CD14-positive monocyte (primary cell): ENCODE measurements around the gene DDAH1. TPM values are rescaled to one million over a fixed set of nuclear protein-coding genes. Genes with fewer than 3 reads are reported as not detected.

Experiments used
- DNase-seq, 3 donors: peaks; one replicate each; pipeline ENCODE4 v3.0.0-alpha.2; 2011 to 2022
- H2AFZ ChIP-seq: 2 replicates; pipeline ENCODE4 v1.6.0; 2012; ENCODE audit warnings: mild to moderate bottlenecking, low read depth, low read length, inconsistent platforms; ENCODE audit not compliant: insufficient read depth, poor library complexity, severe bottlenecking
- H3K27ac ChIP-seq, 2 donors: 1 replicate in 1 of 2; 2 replicates in 1 of 2; pipeline ENCODE4 v1.5.1; 2012 to 2013; ENCODE audit warnings: low read length in 2 of 2, control low read depth in 1 of 2, inconsistent platforms in 1 of 2, low read depth in 1 of 2, mild to moderate bottlenecking in 1 of 2
- H3K27me3 ChIP-seq, 2 donors: one replicate each; pipeline versions ENCODE4 v1.6.0 to v1.6.1; 2011 to 2013; ENCODE audit warnings: low read length in 2 of 2; ENCODE audit not compliant: control insufficient read depth in 2 of 2, insufficient read depth in 2 of 2
- H3K36me3 ChIP-seq, 2 donors: replicated peaks in 1 of 2; 1 replicate in 1 of 2; 2 replicates in 1 of 2; pipeline versions ENCODE4 v1.5.1 to v1.6.1; 2012 to 2013; ENCODE audit warnings: low read length in 2 of 2, control low read depth in 1 of 2, inconsistent platforms in 1 of 2, mild to moderate bottlenecking in 1 of 2; ENCODE audit not compliant: insufficient read depth in 2 of 2, control insufficient read depth in 1 of 2
- H3K4me1 ChIP-seq, 2 donors: 1 replicate in 1 of 2; 2 replicates in 1 of 2; pipeline versions ENCODE4 v1.5.1 to v1.6.1; 2012 to 2013; ENCODE audit warnings: low read length in 2 of 2, control low read depth in 1 of 2, inconsistent platforms in 1 of 2, mild to moderate bottlenecking in 1 of 2, moderate library complexity in 1 of 2; ENCODE audit not compliant: insufficient read depth in 2 of 2, control insufficient read depth in 1 of 2
- H3K4me2 ChIP-seq: replicated peaks from 2 replicates; pipeline ENCODE3; 2012; ENCODE audit warnings: low read length, moderate library complexity, mild to moderate bottlenecking; ENCODE audit not compliant: poor library complexity, severe bottlenecking; ENCODE audit errors: extremely low read depth
- H3K4me3 ChIP-seq, 3 experiments: fragments of 200-600 bp in 1 of 3; sonication (generic) in 1 of 3; replicated peaks in 1 of 3; 1 replicate in 2 of 3; 2 replicates in 1 of 3; pipeline ENCODE4 v1.5.1; 2011 to 2013; ENCODE audit warnings: low read length in 3 of 3, mild to moderate bottlenecking in 3 of 3, control low read depth in 2 of 3, low read depth in 2 of 3, inconsistent platforms in 1 of 3, moderate library complexity in 1 of 3
- H3K79me2 ChIP-seq: 2 replicates; pipeline ENCODE4 v1.6.0; 2012; ENCODE audit warnings: mild to moderate bottlenecking, control low read depth, inconsistent platforms, low read length, moderate library complexity; ENCODE audit not compliant: insufficient read depth
- H3K9ac ChIP-seq: 2 replicates; pipeline ENCODE4 v1.6.0; 2017; ENCODE audit warnings: low read length, mild to moderate bottlenecking; ENCODE audit not compliant: insufficient read depth, poor library complexity, severe bottlenecking
- H3K9me3 ChIP-seq, 2 donors: replicated peaks in 1 of 2; 1 replicate in 1 of 2; 2 replicates in 1 of 2; pipeline versions ENCODE4 v1.5.1 to v1.6.1; 2012 to 2013; ENCODE audit warnings: low read length in 2 of 2, control low read depth in 1 of 2; ENCODE audit not compliant: control insufficient read depth in 1 of 2, insufficient read depth in 1 of 2
- H4K20me1 ChIP-seq: 2 replicates; pipeline ENCODE4 v1.6.0; 2012; ENCODE audit warnings: mild to moderate bottlenecking, low read length, control low read depth, moderate library complexity; ENCODE audit not compliant: insufficient read depth
- H3K27ac Mint-ChIP-seq, 7 donors: one replicate each; pipeline ENCODE4 v1.8.0; 2020; ENCODE audit warnings: mild to moderate bottlenecking in 7 of 7, mixed read lengths in 7 of 7, moderate library complexity in 6 of 7, inconsistent platforms in 2 of 7
- H3K27me3 Mint-ChIP-seq, 3 donors: one replicate each; pipeline ENCODE4 v1.8.0; 2021 to 2022; ENCODE audit warnings: low read depth in 3 of 3, mild to moderate bottlenecking in 3 of 3, mixed read lengths in 3 of 3, moderate library complexity in 3 of 3, inconsistent platforms in 1 of 3
- H3K36me3 Mint-ChIP-seq, 2 donors: one replicate each; pipeline ENCODE4 v1.8.0; 2020; ENCODE audit warnings: mixed read lengths in 2 of 2, inconsistent platforms in 1 of 2, mild to moderate bottlenecking in 1 of 2
- H3K4me1 Mint-ChIP-seq: one replicate; pipeline ENCODE4 v1.8.0; 2020; ENCODE audit warnings: mild to moderate bottlenecking, mixed read lengths
- H3K4me3 Mint-ChIP-seq, 2 donors: one replicate each; pipeline ENCODE4 v1.8.0; 2020; ENCODE audit warnings: mild to moderate bottlenecking in 2 of 2, mixed read lengths in 2 of 2, moderate library complexity in 1 of 2
- H3K9me3 Mint-ChIP-seq, 7 donors: one replicate each; pipeline ENCODE4 v1.8.0; 2020 to 2022; ENCODE audit warnings: mixed read lengths in 7 of 7, mild to moderate bottlenecking in 6 of 7, moderate library complexity in 6 of 7, inconsistent platforms in 2 of 7
- WGBS: methylation state at CpG from one replicate; pipeline ENCODE4 v1.1.5; 2013; ENCODE audit warnings: missing lambda C conversion rate; ENCODE audit not compliant: insufficient coverage; 5-methylcytosine and 5-hydroxymethylcytosine counted together
- intact Hi-C, 2 donors: fragments of 100-400 bp; cut with micrococcal nuclease; formaldehyde crosslinking; loops; one replicate each; pipeline versions ENCODE4 v1.15.0 to v1.15.1; 2023
- polyA plus RNA-seq, 3 donors: library from polyadenylated mRNA; depleted of rRNA in 1 of 3; unstranded in 2 of 3; stranded (reverse) in 1 of 3; fragments of 300-500 nt in 2 of 3; fragments of >200 nt in 1 of 3; fragmentation: Illumina TruSeq in 2 of 3; gene quantifications; 1 replicate in 2 of 3; 2 replicates in 1 of 3; pipeline ENCODE4 v1.2.3, GENCODE V29; 2012 to 2021
- TF ChIP-seq, protein P1 (sequence below): fragments of 200-600 bp; IDR thresholded peaks from one replicate; pipeline ENCODE4 v1.8.0; 2022; ENCODE audit warnings: antibody characterized with exemption, mild to moderate bottlenecking

The DDAH1 gene
- polyA plus RNA-seq, 3 donors, result not detected

DNA sequence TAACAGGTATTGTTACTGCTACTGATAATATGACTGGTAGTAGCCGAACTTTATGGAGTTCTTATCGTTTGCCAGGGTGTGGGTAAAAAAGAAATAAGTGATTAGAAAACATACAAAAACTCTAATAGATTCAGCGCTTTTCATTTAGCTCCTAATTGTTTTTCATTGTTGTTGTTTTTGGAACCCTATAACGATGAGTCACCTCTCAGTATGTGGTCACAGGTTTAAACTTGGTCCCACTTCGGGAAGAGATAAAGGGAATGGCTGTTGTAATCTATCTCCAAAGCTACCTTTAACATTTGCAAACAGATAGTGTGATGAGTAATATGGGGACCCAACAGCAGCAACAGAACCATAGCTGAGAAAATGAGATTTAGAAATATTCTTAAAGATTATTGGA is 125.9 kb downstream of the DDAH1 start:
- Histone ChIP-seq H3K9ac (no peak overlapping the region), H3K27ac (no peak overlapping the region), H2AFZ (no peak overlapping the region), H3K4me2 (no peak overlapping the region), H3K4me1 (peaks cover 6 to 9% of the 10 kb centered on the region in 2 donors), H3K79me2 (no peaks in the 10 kb centered on the region), H3K4me3 (no peak overlapping the region), H3K36me3 (no peaks in the 10 kb centered on the region), H3K27me3 (peaks cover 46 to 79% of the 10 kb centered on the region in 2 donors), H4K20me1 (no peaks in the 10 kb centered on the region), H3K9me3 (peaks cover 0 to under 1% of the 10 kb centered on the region in 2 donors)
- Mint-ChIP-seq H3K27me3 (peaks cover 41 to 67% (median 47%) of the 10 kb centered on the region in 3 donors), H3K27ac (no peak overlapping the region), H3K36me3 (no peaks in the 10 kb centered on the region), H3K4me3 (peak overlapping the region in 1 of 2 donors; percentile 18), H3K9me3 (peaks cover 1 to 9% (median 4%) of the 10 kb centered on the region in 7 donors), H3K4me1 (peaks cover 14% of the 10 kb centered on the region)
- intact Hi-C loops, result no loop called here
- no CpG with 5 or more reads among the region's 5 CpGs for WGBS
- TF ChIP-seq, protein P1, sequence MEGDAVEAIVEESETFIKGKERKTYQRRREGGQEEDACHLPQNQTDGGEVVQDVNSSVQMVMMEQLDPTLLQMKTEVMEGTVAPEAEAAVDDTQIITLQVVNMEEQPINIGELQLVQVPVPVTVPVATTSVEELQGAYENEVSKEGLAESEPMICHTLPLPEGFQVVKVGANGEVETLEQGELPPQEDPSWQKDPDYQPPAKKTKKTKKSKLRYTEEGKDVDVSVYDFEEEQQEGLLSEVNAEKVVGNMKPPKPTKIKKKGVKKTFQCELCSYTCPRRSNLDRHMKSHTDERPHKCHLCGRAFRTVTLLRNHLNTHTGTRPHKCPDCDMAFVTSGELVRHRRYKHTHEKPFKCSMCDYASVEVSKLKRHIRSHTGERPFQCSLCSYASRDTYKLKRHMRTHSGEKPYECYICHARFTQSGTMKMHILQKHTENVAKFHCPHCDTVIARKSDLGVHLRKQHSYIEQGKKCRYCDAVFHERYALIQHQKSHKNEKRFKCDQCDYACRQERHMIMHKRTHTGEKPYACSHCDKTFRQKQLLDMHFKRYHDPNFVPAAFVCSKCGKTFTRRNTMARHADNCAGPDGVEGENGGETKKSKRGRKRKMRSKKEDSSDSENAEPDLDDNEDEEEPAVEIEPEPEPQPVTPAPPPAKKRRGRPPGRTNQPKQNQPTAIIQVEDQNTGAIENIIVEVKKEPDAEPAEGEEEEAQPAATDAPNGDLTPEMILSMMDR, result no peak
- no peak for DNase-seq

DNA sequence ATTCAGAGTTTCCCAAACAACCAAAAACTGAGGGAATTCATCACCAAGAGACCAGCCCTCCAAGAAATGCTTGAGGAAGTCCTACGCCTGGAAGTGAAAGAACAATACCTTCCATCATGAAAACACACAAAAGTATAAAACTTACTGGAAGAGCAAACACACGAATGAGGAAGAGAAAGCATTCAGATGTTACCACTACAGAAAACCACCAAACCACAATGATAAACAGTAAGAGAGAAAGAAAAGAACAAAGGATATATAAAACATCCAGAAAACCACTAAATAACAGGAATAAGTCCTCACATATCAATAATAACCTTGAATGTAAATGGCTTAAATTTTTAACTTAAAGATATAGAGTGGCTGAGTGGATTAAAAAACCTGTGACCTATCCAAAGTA is 130.0 kb downstream of the DDAH1 start:
- Histone ChIP-seq H3K36me3 (no peaks in the 10 kb centered on the region), H3K27ac (no peak overlapping the region), H3K4me1 (peaks cover 6 to 9% of the 10 kb centered on the region in 2 donors), H3K9ac (no peak overlapping the region), H2AFZ (no peak overlapping the region), H4K20me1 (no peaks in the 10 kb centered on the region), H3K4me2 (no peak overlapping the region), H3K9me3 (peaks cover 8 to 11% of the 10 kb centered on the region in 2 donors), H3K27me3 (peaks cover 53 to 85% of the 10 kb centered on the region in 2 donors), H3K79me2 (no peaks in the 10 kb centered on the region), H3K4me3 (no peak overlapping the region)
- DNase-seq, result peak; percentile 1 to 6 (median 2)
- peaks cover 0 to 8% of the 10 kb centered on the region in 2 donors for H3K36me3 Mint-ChIP-seq
- peaks cover 15% of the 10 kb centered on the region for H3K4me1 Mint-ChIP-seq
- H3K9me3 Mint-ChIP-seq, result peaks cover 12 to 23% (median 17%) of the 10 kb centered on the region in 7 donors
- H3K4me3 Mint-ChIP-seq, result peak overlapping the region in 1 of 2 donors; percentile 67
- H3K27ac Mint-ChIP-seq, result no peak overlapping the region
- intact Hi-C loops, result no loop called here
- WGBS, result no CpG with 5 or more reads among the region's 2 CpGs
- peaks cover 54 to 85% (median 59%) of the 10 kb centered on the region in 3 donors for H3K27me3 Mint-ChIP-seq
- TF ChIP-seq, protein P1, result no peak
